ENCODE data around the gene S100A13.
A peak's percentile ranks its signal among the peaks of the same experiment; 100 is the strongest.
"Not testable (repeated sequence)": the region's sequence is repeated elsewhere in the genome, so short reads cannot be mapped to it uniquely, and the experiment has no call there.

The S100A13 gene

DNA sequence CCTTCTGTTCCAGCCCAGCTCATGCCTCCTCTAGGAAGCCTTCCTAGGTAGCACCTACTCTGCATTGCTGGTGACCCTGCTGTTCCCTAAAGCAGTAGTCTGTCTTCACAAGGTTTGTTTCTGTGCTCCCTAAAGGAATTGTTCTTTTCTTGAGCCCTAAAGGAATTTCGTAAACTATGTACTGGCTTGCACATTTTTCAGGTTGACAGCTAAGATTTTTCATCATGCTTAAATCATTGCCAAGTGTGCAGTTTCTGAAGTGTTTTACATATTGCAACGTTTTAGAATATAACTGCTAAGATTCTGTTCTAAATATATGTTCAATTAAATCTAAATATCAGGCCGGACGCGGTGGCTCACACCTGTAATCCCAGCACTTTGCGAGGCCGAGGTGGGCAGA is 27.5 kb downstream of the S100A13 start:
- no peak for DNase-seq

- DNase-seq, result peak; percentile 73
Measured at GRCh38 chr1:153598309-153599172, 28.8 kb downstream of the S100A13 start.

DNA sequence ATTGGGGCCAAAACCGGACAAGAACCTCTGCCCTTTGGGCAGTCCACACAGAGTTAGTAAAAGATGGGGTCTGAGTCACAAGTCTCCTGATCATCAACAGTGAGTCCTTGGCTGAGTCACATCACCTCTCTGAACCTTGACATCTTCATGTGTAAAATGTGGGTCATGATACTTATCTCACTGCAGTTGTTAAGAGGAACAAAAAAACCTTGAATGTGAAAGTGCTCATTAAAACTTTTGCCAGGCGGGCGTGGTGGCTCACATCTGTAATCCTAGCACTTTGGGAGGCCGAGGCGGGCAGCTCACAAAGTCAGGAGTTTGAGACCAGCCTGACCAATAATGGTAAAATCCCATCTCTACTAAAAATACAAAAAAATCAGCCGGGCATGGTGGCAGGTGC is 30.1 kb downstream of the S100A13 start:
- DNase-seq, result no peak

DNA sequence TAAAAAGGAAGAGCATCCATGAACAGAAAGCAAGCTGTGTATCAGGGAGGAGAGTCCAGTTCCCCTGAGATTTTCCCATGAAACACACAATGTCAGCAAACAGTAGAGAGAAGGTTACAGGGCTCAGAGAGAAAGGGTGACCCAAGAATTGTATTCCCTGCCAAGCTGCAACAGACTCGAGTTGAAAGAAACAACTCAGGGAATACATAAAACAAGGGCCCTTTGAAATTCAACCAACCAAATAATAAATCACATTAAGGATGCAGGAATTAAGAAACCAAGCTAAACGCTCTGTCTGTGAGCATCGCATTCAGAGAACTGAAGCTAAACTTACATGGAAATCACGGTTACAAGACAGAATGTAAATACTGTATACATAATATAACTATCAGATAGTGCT is 34.6 kb downstream of the S100A13 start:
- DNase-seq, result no peak

- no peak for DNase-seq
Measured at GRCh38 chr1:153588482-153588881, 38.8 kb downstream of the S100A13 start.

DNA sequence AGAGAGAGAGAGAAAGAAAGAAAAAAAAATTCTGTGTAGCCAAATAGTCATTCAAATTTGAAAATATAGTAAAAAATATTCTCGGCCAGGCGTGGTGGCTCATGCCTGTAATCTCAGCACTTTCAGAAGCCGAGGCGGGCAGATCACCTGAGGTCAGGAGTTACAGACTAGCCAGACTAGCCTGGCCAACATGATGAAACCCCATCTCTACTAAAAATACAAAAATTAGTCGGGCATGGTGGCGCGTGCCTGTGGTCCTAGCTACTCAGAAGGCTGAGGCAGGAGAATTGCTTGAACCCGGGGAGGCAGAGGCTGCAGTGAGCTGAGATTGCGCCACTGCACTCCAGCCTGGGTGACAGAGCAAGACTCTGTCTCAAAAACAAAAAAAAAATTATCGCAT is 39.3 kb downstream of the S100A13 start:
- DNase-seq, result not testable (repeated sequence)

DNA sequence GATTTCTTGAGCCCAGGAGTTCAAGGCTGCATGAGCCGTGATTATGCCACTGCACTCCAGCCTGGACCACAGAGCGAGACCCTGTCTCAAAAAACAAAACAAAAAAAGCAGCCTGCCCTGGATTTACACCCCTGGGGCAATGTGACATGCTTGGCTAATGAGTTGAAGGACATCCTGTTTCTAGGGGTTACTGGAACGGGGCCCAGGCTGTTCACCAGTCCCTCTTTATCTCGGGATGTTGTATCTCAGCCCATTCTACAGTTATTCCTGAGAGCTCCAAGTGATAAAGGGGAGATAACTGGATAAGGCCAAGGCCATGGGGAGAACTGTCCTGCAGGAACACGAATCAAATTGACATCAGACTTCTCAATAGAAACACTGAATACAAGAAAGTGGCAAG is 40.0 kb downstream of the S100A13 start:
- no peak for DNase-seq

DNA sequence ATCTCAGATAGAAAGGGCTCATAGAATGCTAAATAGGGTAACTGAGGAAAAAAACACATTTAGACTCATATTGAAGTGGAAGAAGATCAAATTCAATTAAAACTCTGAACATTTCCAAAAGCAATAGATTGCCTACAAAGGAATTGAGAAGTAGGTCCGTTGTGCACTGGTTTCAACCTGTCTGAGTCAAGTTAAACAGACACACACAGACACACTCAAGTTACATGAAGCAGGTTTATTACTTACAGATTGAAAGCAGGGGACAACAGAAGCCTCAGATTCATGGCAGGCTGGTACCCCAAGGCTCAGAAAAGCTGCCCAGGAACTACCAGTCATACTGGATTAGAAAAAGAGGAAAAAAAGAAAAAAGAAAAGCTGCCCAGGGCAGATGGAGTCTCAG is 41.0 kb downstream of the S100A13 start:
- DNase-seq, result no peak

GRCh38 chr1:153585006-153585405 is 42.3 kb downstream of the S100A13 start:
- no peak for DNase-seq

DNA sequence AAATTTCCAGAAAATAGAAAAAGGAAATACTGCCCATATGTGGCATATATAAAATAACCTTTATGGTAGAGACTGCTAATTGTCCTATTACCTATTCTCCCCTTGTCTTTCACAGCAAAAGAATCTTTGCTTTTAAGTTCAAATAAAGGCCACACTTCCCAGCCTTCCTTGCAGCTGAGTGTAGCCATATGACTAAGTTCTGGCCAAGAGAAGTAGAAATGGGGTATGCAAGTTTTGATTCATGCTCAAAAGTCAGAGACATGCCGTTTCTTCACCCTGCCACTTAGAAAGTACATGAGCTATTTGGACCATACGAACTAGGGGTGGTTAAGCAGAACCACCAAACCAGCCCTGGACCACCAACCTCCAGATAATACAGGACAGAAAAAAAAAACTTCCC is 43.3 kb downstream of the S100A13 start:
- DNase-seq, result peak; percentile 53

DNA sequence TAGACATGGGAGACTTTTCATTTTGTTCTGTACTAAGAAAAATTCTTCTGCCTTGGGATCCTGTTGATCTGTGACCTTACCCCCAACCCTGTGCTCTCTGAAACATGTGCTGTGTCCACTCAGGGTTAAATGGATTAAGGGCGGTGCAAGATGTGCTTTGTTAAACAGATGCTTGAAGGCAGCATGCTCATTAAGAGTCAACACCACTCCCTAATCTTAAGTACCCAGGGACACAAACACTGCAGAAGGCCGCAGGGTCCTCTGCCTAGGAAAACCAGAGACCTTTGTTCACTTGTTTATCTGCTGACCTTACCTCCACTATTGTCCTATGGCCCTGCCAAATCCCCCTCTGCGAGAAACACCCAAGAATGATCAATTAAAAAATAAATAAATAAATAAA is 43.8 kb downstream of the S100A13 start:
- not testable (repeated sequence) for DNase-seq

GRCh38 chr1:153582836-153583235 is 44.5 kb downstream of the S100A13 start:
- DNase-seq, result not testable (repeated sequence)

DNA sequence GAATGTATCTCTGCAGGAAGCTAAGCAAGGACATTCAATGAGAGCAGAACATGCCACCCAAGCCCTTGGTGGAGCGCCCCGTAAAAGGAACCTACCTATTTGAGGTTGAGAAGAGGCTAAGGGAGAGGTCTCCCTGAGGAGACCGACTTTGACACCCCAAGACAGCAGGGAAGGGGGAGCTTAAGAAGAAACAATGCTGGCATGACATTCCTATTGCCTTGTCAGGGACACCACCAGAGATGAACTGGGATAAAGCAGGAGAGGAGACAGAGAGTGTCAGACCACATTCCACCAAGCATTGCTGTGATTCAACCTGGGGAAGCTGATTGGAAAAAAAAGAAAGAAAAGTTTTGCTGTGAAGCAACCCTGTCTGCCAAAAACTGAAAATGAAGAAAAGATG is 48.4 kb downstream of the S100A13 start:
- DNase-seq, result peak; percentile 65

- peak; percentile 82 for DNase-seq
Measured at GRCh38 chr1:153578490-153578889, 48.8 kb downstream of the S100A13 start.

- no peak for DNase-seq
Measured at GRCh38 chr1:153577624-153578051, 49.7 kb downstream of the S100A13 start.

- DNase-seq, result no peak
Measured at GRCh38 chr1:153577138-153577537, 50.2 kb downstream of the S100A13 start.

DNA sequence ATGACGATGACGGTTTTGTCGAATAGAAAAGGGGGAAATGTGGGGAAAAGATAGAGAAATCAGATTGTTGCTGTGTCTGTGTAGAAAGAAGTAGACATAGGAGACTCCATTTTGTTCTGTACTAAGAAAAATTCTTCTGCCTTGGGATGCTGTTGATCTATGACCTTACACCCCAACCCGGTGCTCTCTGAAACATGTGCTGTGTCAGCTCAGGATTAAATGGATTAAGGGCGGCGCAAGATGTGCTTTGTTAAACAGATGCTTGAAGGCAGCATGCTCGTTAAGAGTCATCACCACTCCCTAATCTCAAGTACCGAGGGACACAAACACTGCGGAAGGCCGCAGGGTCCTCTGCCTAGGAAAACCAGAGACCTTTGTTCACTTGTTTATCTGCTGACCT is 51.8 kb downstream of the S100A13 start:
- DNase-seq, result not testable (repeated sequence)

DNA sequence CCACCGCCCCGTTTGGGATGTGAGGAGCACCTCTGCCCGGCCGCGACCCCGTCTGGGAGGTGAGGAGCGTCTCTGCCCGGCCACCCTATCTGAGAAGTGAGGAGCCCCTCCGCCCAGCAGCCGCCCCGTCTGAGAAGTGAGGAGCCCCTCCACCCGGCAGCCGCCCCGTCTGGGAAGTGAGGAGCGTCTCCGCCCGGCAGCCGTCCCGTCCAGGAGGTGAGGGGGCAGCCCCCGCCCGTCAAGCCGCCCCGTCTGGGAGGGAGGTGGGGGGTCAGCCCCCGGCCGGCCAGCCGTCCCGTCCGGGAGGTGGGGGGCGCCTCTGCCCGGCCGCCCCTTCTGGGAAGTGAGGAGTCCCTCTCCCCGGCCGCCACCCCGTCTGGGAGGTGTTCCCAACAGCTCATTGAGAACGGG is 52.2 kb downstream of the S100A13 start:
- not testable (repeated sequence) for DNase-seq

- DNase-seq, result peak; percentile 40
Measured at GRCh38 chr1:153573351-153573750, 54.0 kb downstream of the S100A13 start.

- peak; percentile 87 for DNase-seq
Measured at GRCh38 chr1:153572569-153573015, 54.7 kb downstream of the S100A13 start.

- DNase-seq, result no peak
Measured at GRCh38 chr1:153571706-153572105, 55.6 kb downstream of the S100A13 start.

GRCh38 chr1:153570874-153571273 is 56.4 kb downstream of the S100A13 start:
- DNase-seq, result no peak

DNA sequence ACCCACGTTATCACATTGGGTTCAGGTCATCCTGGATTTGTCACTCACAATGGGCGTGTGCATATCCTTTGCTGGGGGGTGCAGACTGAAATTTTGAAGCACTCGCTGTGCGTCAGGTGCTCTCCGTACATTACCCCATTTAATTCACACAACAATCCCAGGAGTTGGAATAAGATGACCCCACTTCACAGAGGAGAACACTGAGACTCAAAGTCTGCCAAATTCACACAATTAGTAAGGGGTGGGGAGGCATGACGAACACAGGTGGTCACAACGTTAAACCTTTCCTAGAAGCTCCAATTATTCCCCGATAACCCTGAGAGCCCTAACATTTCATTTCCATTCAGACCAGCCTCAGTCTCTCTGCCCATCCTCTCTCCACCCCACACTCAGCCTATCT is 57.8 kb downstream of the S100A13 start:
- no peak for DNase-seq
